Tibial artery (tissue), 4 donors: ENCODE measurements around the gene PLPPR2.

Source experiments
- DNase-seq, 2 donors: peaks; one replicate each; pipeline ENCODE4 v3.0.0-alpha.2; 2019
- H3K27ac ChIP-seq, 2 donors: fragments of 200-600 bp; sonication (generic) in 1 of 2; 1 replicate in 1 of 2; 2 replicates in 1 of 2; pipeline ENCODE4 v1.5.1; 2018 to 2019; ENCODE audit warnings: mild to moderate bottlenecking in 1 of 2
- H3K27me3 ChIP-seq, 2 donors: fragments of 200-600 bp; sonication (generic) in 1 of 2; one replicate each; pipeline versions ENCODE4 v1.5.1 to v1.6.0; 2016 to 2019
- H3K36me3 ChIP-seq, 3 donors: fragments of 200-600 bp; sonication (generic) in 2 of 3; one replicate each; pipeline ENCODE4 v1.5.1; 2016 to 2019; ENCODE audit warnings: mild to moderate bottlenecking in 2 of 3
- H3K4me1 ChIP-seq, 4 donors: fragments of 200-600 bp; sonication (generic) in 2 of 4; 1 replicate in 3 of 4; 2 replicates in 1 of 4; pipeline ENCODE4 v1.5.1; 2016 to 2019
- H3K4me3 ChIP-seq, 2 donors: fragments of 200-600 bp; sonication (generic) in 1 of 2; 1 replicate in 1 of 2; 2 replicates in 1 of 2; pipeline ENCODE4 v1.5.1; 2018 to 2019; ENCODE audit warnings: mild to moderate bottlenecking in 2 of 2
- H3K9me3 ChIP-seq, 3 donors: fragments of 200-600 bp; sonication (generic) in 1 of 3; one replicate each; pipeline ENCODE4 v1.5.1; 2016 to 2019
- intact Hi-C: fragments of 100-400 bp; cut with DNase I; formaldehyde crosslinking; loops from one replicate; pipeline ENCODE4 v1.15.0; 2023; ENCODE audit warnings: low total_unique reads
- TF ChIP-seq, protein P1 (sequence below), 2 experiments: fragments of 200-600 bp in 1 of 2; fragments of 450-650 bp in 1 of 2; IDR thresholded peaks; one replicate each; pipeline ENCODE4 v1.5.1; 2017 to 2019; ENCODE audit warnings: antibody characterized with exemption in 2 of 2, mild to moderate bottlenecking in 1 of 2, moderate library complexity in 1 of 2

The PLPPR2 gene

DNA sequence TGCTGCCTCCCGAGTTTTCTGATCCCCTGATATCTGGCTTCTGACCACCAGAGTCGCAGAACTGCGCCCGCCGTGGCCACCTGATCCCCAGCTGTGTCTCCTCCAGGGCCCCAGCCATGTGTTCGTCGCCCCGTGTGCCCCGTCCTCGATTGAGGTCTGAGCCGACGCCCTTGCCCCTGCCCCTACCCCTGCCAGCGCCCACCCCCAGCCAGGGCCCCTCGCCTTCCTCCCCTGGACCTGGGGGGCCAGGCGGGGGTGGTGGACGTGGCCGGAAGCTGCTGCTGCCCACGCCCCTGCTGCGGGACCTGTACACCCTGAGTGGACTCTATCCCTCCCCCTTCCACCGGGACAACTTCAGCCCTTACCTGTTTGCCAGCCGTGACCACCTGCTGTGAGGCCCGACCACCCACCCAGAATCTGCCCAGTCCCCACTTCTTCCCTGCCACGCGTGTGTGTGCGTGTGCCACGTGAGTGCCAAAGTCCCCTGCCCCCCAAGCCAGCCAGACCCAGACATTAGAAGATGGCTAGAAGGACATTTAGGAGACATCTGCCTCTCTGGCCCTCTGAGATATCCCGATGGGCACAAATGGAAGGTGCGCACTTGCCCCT, 9.2 kb downstream of the PLPPR2 start:
- intact Hi-C loops, result no loop called here
- Histone ChIP-seq H3K27me3 (no peaks in the 10 kb centered on the region), H3K36me3 (peaks cover 0 to 79% (median 40%) of the 10 kb centered on the region in 3 donors), H3K4me3 (no peak overlapping the region), H3K9me3 (no peaks in the 10 kb centered on the region), H3K4me1 (no peaks in the 10 kb centered on the region), H3K27ac (no peak overlapping the region)
- TF ChIP-seq, protein P1, sequence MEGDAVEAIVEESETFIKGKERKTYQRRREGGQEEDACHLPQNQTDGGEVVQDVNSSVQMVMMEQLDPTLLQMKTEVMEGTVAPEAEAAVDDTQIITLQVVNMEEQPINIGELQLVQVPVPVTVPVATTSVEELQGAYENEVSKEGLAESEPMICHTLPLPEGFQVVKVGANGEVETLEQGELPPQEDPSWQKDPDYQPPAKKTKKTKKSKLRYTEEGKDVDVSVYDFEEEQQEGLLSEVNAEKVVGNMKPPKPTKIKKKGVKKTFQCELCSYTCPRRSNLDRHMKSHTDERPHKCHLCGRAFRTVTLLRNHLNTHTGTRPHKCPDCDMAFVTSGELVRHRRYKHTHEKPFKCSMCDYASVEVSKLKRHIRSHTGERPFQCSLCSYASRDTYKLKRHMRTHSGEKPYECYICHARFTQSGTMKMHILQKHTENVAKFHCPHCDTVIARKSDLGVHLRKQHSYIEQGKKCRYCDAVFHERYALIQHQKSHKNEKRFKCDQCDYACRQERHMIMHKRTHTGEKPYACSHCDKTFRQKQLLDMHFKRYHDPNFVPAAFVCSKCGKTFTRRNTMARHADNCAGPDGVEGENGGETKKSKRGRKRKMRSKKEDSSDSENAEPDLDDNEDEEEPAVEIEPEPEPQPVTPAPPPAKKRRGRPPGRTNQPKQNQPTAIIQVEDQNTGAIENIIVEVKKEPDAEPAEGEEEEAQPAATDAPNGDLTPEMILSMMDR (IDR thresholded peaks at IDR 0.05), result no peak
- DNase-seq, result no peak

DNA sequence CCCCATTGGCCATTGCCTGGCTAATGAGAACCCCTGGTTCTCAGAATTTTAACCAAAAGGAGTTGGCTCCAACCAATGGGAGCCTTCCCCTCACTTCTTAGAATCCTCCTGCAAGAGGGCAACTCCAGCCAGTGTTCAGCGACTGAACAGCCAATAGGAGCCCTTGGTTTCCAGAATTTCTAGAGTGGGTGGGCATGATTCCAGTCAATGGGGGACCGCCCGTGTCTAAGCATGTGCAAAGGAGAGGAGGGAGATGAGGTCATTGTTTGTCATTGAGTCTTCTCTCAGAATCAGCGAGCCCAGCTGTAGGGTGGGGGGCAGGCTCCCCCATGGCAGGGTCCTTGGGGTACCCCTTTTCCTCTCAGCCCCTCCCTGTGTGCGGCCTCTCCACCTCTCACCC, 9.7 kb downstream of the PLPPR2 start:
- TF ChIP-seq, protein P1 (IDR thresholded peaks at IDR 0.05), result no peak
- intact Hi-C loops, result no loop called here
- no peak overlapping the region for H3K4me3 ChIP-seq

DNA sequence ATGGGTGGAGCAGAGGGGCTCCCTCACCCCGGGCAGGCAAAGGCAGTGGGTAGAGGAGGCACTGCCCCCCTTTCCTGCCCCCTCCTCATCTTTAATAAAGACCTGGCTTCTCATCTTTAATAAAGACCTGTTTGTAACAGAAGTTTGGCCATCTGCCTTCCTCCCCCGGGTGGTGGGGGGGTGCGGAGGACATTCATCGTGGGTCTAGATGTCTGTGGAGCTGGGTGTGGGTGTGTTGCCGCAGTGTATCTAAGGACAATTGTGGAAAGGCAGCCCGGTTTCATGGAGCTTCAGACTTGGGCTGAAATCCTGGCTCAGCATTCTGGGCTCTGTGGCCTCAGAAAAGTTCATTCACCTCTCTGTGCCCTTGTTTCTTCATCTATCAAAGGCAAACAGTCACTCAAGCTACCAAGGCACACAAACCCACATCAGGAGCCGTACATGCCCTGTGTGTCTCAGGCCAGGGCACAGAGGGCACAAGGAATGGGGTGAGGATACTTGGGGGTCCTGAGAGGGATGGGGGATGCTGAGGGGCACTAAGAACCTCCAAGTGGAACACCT, 10.4 kb downstream of the PLPPR2 start:
- no peaks in the 10 kb centered on the region for H3K4me1 ChIP-seq
- TF ChIP-seq, protein P1 (IDR thresholded peaks at IDR 0.05), result no peak
- H3K27ac ChIP-seq, result no peak overlapping the region
- H3K36me3 ChIP-seq, result peaks cover 0 to 67% (median 34%) of the 10 kb centered on the region in 3 donors
- no peaks in the 10 kb centered on the region for H3K9me3 ChIP-seq
- intact Hi-C loops, result no loop called here
- no peak for DNase-seq
- H3K4me3 ChIP-seq, result no peak overlapping the region
- H3K27me3 ChIP-seq, result no peaks in the 10 kb centered on the region

More for the DNA sequence above, 9.7 kb downstream of the PLPPR2 start:
- Histone ChIP-seq H3K27ac (no peak overlapping the region), H3K4me1 (no peaks in the 10 kb centered on the region), H3K9me3 (no peaks in the 10 kb centered on the region), H3K27me3 (no peaks in the 10 kb centered on the region), H3K36me3 (peaks cover 0 to 74% (median 35%) of the 10 kb centered on the region in 3 donors)
- DNase-seq, result no peak

DNA sequence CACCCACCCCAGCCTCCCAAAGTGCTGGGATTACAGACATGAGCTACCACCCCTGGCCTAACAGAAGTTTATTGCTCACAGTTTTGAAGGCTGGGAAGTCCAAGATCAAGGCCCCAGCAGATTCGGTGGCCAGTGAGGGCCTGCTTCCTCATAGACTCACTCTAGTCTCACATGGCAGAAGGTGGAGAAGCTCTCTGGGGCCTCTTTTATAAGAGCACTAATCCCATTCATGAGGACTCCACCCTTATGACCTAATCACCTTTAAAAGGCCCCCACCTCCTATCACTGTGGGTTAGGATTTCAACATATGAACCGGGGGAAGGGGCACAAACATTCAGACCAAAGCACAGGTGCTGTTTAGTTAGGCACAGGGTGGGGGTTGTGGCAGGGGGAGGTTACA, 12.3 kb downstream of the PLPPR2 start:
- no peak overlapping the region for H3K27ac ChIP-seq
- H3K4me3 ChIP-seq, result no peak overlapping the region
- intact Hi-C loops, result no loop called here
- DNase-seq, result no peak
- no peaks in the 10 kb centered on the region for H3K9me3 ChIP-seq
- H3K36me3 ChIP-seq, result peaks cover 0 to 48% (median 15%) of the 10 kb centered on the region in 3 donors
- H3K27me3 ChIP-seq, result no peaks in the 10 kb centered on the region
- TF ChIP-seq, protein P1 (IDR thresholded peaks at IDR 0.05), result no peak
- no peaks in the 10 kb centered on the region for H3K4me1 ChIP-seq

DNA sequence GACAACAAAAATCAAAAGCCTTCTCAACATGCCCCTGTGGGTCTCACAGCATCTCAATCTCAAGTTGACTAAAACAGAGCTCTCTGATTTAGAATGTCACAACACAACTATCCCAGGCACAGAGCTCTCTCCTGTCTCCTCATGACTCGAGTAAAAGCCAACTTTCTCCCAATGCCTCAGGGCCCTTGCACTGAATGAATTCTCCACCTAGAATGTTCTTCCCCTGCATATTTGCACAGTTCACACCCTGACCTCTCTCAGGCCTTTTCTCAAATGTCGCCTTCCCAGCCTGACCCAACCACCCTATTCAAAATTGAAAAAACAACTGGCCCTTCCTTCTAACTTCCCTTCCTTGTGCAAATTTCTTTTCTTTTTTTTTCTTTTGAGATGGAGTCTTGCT, 15.5 kb downstream of the PLPPR2 start:
- no peak overlapping the region for H3K4me3 ChIP-seq
- H3K4me1 ChIP-seq, result peaks cover 0 to 13% (median 11%) of the 10 kb centered on the region in 4 donors
- no peak for DNase-seq
- no peaks in the 10 kb centered on the region for H3K9me3 ChIP-seq
- TF ChIP-seq, protein P1 (IDR thresholded peaks at IDR 0.05), result no peak
- peaks cover 0 to 16% (median 0%) of the 10 kb centered on the region in 3 donors for H3K36me3 ChIP-seq
- no peaks in the 10 kb centered on the region for H3K27me3 ChIP-seq
- intact Hi-C loops, result loop anchor here (10.0 kb wide), 2 partner anchors 74 to 76 kb away; partner anchors contain the start of gene TSPAN16
- H3K27ac ChIP-seq, result no peak overlapping the region
